ENCODE data around the gene ST6GALNAC5.
"Not testable (repeated sequence)": the region's sequence is repeated elsewhere in the genome, so short reads cannot be mapped to it uniquely, and the experiment has no call there.

Gene ST6GALNAC5

GRCh38 chr1:76867342-76868130 is at the start of gene ST6GALNAC5:
Gene ST6GALNAC5 (plus strand): TSS chr1:76867480.
- no peak for DNase-seq

DNA sequence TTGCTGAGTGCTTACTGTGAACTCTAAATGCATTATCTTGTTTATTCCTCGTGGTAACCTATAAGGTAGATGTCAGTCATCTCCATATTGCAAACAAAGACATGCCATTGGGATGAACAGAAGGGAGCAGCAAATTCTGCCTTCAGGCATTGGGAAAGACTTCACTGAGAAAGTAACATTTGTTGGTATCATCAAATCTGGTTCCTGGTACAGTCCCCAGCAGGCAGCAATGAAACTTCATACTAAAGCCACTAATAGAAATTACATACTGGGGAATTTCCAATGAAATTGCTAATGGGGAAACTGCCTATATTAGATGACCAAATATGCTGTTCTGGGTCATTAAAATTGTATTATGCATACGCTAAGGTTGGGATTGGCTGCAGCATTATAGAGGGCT is 47.3 kb upstream of the ST6GALNAC5 start:
- DNase-seq: no peak

DNA sequence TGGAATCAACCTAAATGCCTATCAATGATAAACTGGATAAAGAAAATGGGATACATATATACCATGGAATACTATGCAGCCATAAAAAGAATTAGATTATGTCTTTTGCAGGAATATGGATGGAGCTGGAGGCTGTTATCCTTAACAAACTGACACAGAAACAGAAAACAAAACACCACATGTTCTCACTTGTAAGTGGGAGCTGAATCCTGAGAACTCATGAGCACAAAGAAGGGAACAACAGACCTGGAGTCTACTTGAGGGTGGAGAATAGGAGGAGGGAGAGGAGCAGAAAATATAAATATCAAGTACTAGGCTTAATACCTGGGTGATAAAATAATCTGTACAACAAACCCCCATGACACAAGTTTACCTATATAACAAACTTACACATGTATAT is 44.3 kb upstream of the ST6GALNAC5 start:
- DNase-seq: not testable (repeated sequence)

DNA sequence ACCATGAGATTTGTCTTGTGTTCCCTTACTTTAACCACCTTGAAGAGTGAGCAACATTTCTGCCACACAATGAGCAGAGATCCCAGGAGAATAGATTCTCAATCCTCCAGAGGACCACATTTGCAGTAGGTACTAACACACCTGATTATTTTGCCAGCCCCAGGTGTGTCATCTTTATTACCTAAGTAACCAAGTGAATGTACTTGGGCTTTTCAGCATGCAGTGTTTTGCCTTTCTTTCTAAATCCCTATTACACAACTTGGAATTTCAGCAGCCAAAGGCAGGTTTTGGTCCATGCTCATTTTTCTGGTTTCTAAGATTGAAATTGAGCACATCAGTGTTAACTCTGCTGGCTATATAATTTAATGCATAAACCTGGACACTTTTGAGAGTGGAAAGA is 43.2 kb upstream of the ST6GALNAC5 start:
- no peak for DNase-seq

DNA sequence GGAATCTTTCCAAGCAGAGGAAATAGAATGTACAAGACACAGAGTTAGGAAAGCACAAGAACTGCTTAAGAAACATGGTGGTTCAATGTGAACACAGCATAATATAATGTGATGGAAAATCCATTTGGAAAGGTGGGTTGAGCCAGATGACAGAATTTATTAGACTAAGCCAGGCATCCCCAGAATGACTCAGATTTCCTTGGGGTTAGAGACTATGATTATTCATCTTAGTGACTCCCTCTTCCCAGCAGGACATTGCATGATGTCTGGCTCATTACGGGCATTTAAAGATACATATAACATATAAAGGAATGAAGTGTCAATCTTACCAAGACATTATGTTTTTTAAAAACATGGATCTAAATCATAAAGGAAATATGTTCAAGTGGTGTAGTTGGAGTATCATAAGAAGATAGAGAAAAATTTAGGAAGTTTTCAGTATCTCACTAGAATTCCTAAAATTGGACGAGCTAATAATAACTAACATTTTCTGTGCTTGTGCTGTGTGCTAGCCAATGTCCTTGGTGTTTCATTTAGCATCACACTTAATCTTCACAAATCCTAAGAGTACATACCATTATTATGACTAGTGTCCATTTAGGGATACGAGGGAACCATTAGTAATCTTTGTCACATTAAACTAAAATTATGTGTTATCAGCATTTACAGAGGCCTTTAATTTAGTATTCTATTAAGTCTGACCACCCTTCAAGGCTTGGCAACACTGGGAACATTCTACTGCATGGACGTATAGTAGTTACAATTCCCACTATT is 41.0 kb upstream of the ST6GALNAC5 start:
- no peak for DNase-seq

DNA sequence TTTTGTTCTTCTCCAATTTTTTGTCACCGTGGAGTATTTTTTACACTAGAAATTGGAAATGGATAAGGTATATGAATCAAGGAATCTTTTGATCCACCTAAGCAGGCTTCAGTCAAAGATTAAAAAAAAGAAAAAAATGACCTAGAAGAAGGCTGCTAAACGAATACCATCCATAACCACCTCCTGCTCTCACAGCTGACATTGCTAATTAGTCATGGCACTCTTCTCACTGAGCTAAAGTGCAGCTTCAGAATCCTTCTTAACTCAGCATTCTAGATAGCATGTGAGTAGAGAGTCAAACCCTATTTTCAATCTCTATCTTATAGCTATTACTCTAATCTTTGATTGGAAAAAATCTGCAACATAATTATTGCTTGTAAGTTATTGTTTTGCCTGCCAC is 40.2 kb upstream of the ST6GALNAC5 start:
- DNase-seq: no peak

- DNase-seq: no peak
Measured at GRCh38 chr1:76830373-76830772, 36.9 kb upstream of the ST6GALNAC5 start.

- DNase-seq: no peak
Measured at GRCh38 chr1:76832521-76832920, 34.8 kb upstream of the ST6GALNAC5 start.

GRCh38 chr1:76833151-76833550 is 34.1 kb upstream of the ST6GALNAC5 start:
- DNase-seq: no peak

DNA sequence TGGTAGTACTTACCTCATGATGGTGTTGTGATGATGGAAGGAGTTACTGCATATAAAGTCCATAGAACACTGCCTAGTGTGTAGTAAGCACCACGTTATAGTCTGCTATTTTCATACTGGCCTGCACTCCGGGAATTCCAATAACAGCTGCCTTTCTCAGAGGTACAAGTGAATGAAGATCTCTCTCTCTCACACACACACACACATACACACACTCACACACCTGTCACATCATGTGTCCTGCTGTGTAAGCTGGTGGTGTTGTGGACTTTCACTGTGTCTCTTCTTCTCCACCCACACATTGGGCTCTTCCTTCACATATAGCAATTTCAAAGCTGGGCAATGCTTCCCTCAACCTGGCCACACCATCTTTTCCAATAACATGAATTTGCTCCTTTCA is 33.4 kb upstream of the ST6GALNAC5 start:
- no peak for DNase-seq

DNA sequence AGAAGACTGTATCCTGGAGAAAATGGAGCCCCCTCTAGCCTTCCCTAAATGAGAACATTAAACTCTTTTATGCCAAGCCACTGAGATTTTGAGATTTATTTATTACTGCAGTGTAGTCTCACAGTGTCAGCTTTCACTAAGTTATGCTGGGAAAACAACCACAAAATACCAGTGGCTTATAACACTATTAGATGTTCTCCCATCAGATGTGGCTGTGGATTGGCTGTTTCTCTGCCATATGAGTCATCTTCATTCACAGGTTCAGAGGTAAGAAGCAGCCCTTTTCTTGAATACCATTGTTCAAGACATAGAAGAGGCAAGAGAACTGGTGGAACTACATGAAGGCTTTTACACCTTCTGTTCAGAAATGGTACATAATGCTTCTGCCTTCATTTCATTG is 32.1 kb upstream of the ST6GALNAC5 start:
- DNase-seq: no peak

- DNase-seq: no peak
Measured at GRCh38 chr1:76840278-76840677, 27.0 kb upstream of the ST6GALNAC5 start.

DNA sequence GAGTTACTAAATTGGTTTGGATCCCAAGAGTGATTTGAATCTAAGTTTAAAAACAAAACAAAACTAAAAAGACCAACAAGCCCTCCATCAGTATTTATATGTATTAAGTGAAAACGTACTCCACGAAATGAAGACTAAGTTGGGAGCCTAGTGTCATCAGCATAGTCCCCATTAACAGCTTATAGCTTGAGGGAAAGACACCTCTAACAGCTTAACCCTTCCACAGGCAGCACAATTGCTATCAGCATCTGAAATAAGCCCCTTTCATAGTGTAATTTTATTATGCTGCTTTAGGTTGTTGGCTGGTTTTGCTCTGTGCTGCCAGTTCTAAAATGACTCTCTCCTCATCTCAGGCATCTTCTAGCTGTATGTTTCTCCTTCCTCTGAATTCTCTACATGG is 25.8 kb upstream of the ST6GALNAC5 start:
- no peak for DNase-seq

GRCh38 chr1:76843821-76844464 is 23.3 kb upstream of the ST6GALNAC5 start:
- no peak for DNase-seq

- DNase-seq: no peak
Measured at GRCh38 chr1:76854255-76854654, 13.0 kb upstream of the ST6GALNAC5 start.

DNA sequence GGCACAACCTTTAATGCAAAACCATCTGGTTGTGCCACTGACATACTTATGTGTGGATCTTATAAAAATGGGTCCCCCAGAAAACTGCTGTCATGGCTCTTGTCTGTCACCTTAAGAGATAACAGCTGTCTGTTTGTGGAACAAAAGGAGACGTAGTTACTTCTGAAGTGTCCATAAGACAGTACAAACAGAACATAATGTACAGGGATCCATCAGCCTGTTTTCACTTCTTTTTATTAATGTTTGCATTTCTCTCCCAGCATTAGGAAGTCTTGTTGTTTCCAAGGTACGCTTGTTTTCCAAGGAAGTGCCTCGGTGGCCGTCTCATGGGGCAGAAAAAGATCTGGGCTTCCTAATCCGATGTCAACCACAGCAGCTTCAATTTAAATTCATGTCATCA is 11.2 kb upstream of the ST6GALNAC5 start:
- no peak for DNase-seq

- DNase-seq: no peak
Measured at GRCh38 chr1:76857138-76857537, 10.1 kb upstream of the ST6GALNAC5 start.

GRCh38 chr1:76857973-76858372 is 9.3 kb upstream of the ST6GALNAC5 start:
- no peak for DNase-seq

GRCh38 chr1:76861149-76861548 is 6.1 kb upstream of the ST6GALNAC5 start:
- no peak for DNase-seq

- no peak for DNase-seq
Measured at GRCh38 chr1:76862447-76862846, 4.8 kb upstream of the ST6GALNAC5 start.

DNA sequence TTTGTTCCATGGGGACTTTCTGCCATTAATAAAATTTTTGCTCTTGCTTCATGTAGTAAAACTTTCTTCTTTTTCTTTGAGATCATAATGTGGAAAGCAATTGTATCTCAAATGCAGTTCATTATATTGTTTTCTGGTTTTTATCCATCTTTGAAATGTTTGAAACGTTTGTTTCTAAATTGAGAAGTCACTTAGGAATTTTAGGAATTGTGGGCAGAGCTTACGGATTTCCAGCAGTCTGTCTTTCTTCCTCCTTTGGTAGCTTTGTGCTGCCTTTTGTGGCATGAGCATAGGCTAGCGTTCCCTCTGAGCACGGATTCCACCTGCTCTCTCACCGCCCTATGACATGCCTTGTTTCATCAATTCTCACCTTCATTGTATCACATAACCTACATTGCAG is 2.9 kb upstream of the ST6GALNAC5 start:
- DNase-seq: no peak

- DNase-seq: no peak
Measured at GRCh38 chr1:76865696-76866286, 1.5 kb upstream of the ST6GALNAC5 start.

DNA sequence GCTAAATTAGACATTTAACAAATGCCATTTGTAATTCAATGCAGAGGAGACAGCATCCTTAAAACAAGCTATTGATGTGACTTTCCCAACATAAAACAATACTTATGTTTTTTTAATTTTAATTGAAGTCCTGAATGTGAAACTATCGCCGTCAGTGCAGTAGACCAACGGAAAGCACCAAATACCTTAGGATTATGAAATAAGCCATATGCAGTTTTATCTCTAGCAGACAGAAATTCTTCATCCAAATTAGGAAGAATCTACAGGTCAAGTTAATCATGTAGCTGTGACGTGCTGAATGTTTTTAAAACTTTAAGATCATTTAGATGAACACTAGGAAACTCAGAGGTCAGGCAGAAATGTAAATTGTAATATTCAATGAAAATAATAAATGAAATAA is 714 bp upstream of the ST6GALNAC5 start:
- DNase-seq: no peak
